ENCODE measurements around the gene AVL9.
"Not testable (repeated sequence)": the region's sequence is repeated elsewhere in the genome, so short reads cannot be mapped to it uniquely, and the experiment has no call there.

Gene AVL9

GRCh38 chr7:32496052-32496813, 944 bp downstream of the AVL9 start:
- peak; percentile 22 for DNase-seq

GRCh38 chr7:32499755-32500154, 4.5 kb downstream of the AVL9 start:
- not testable (repeated sequence) for DNase-seq

GRCh38 chr7:32500216-32500615, 4.9 kb downstream of the AVL9 start:
- DNase-seq, result not testable (repeated sequence)

- no peak for DNase-seq
Observed at GRCh38 chr7:32500922-32501341, 5.6 kb downstream of the AVL9 start.

- DNase-seq, result no peak
Observed at GRCh38 chr7:32501522-32501921, 6.2 kb downstream of the AVL9 start.

GRCh38 chr7:32502728-32503127, 7.4 kb downstream of the AVL9 start:
- DNase-seq, result no peak

- no peak for DNase-seq
Observed at GRCh38 chr7:32506266-32507054, 11.2 kb downstream of the AVL9 start.

- no peak for DNase-seq
Observed at GRCh38 chr7:32507414-32507813, 12.1 kb downstream of the AVL9 start.

GRCh38 chr7:32511791-32512190, 16.5 kb downstream of the AVL9 start:
- DNase-seq, result no peak

GRCh38 chr7:32513210-32513609, 17.9 kb downstream of the AVL9 start:
- no peak for DNase-seq

GRCh38 chr7:32515890-32516550, 20.7 kb downstream of the AVL9 start:
- no peak for DNase-seq

- DNase-seq, result no peak
Observed at GRCh38 chr7:32516551-32517100, 21.3 kb downstream of the AVL9 start.

- DNase-seq, result peak; percentile 2
Observed at GRCh38 chr7:32518534-32519140, 23.3 kb downstream of the AVL9 start.

- DNase-seq, result no peak
Observed at GRCh38 chr7:32519763-32520162, 24.5 kb downstream of the AVL9 start.

- no peak for DNase-seq
Observed at GRCh38 chr7:32522746-32523530, 27.6 kb downstream of the AVL9 start.

- no peak for DNase-seq
Observed at GRCh38 chr7:32524631-32525030, 29.3 kb downstream of the AVL9 start.

GRCh38 chr7:32525839-32526238, 30.6 kb downstream of the AVL9 start:
- no peak for DNase-seq

- DNase-seq, result no peak
Observed at GRCh38 chr7:32531402-32531801, 36.1 kb downstream of the AVL9 start.

GRCh38 chr7:32532086-32532485, 36.8 kb downstream of the AVL9 start:
- no peak for DNase-seq

GRCh38 chr7:32532716-32533115, 37.4 kb downstream of the AVL9 start:
- no peak for DNase-seq

- no peak for DNase-seq
Observed at GRCh38 chr7:32533276-32534029, 38.2 kb downstream of the AVL9 start.
